GM19324 (cell line): Measurements from ENCODE around the gene ADGRG3.

ENCODE experiments used
- ATAC-seq: cut with Tn5 transposase; IDR thresholded peaks from one replicate; pipeline ENCODE4 v1.9.1; 2021; ENCODE audit warnings: mild to moderate bottlenecking, moderate library complexity; ENCODE audit not compliant: unreplicated experiment, low FRiP score

ADGRG3 gene

DNA sequence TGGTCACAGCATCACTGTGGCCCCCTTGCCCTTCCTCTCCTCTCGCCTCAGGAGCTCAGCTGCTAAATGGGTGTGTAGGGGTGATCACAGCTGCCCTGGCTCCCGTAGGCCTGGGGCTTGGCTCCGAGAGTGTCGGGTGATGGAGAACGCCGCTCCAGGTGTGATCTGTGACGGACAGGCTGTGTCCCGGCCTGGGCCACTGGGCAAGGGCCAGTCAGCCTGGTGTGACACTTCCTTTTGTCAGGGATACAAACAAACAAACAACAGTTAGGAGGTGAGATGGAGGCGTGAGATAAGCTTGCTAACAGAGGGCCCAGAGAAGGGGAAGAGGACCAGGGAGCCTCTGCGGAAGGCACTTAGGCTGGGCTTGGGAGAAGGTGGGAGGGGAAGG lies 37.7 kb upstream of the ADGRG3 start:
- no peak for ATAC-seq

DNA sequence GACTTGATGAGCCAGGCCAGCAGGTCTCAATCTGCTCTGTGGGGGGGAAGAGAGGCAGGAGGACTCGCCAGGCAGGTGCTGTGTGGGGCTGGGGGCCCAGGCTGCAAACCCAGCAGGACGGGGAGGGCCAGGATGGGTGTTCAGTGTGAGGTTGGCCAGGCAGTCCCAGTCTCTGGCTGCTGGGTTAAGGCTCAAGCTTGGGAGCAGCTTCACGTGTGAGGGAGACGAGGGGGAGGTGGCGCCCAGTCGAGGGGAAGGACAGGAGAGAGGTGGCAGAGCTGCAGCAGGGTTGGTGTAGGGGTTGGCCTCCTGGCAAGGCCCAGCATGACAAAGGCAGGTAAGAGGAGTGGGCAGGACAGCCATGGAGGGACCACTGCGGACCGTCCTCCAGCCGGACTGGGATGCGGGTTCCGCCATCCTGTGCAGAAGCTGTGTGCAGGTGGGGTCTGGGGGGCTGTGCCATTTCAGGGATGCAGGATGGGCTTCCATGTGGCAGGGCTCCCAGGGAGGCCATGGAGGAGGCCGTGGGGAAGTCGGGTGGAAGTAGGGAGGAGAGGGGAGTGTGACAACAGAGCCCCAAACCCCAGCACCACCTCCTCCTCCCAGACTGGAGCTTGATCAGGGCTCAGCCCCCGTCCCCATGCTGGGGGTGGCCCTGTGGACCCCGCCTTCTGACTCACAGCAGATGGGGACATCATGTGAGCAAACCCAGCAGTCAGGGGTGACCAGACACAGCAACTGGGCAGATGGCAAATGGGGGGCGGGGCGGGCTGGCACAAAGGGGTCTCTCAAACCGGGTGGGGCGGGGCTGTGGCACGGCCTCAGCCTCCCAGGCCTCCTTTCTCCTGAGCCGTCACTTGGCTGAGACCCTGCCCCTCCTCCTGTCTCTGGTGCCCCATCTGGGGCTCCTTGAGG lies 36.9 kb upstream of the ADGRG3 start:
- ATAC-seq, result no peak

DNA sequence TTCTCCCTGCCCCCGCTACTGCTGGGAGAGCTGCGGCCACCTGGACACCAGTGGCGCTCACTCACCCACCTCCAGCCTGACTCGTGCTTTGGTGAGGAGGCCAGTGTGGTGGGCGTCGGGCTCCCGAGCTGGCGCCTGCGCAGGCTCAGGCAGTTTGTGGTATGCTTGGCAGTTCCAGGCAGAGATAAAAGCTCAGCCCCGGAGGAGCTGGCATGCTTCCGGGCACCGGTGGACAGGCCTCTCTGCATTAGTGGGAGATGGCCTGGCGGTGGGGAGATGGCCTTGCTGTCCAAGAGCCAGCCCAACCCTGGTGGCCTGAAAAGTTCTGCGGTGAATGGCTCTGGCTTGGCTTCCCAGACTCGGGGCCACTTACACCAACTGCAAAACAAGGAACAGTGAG lies 35.5 kb upstream of the ADGRG3 start:
- ATAC-seq, result no peak

DNA sequence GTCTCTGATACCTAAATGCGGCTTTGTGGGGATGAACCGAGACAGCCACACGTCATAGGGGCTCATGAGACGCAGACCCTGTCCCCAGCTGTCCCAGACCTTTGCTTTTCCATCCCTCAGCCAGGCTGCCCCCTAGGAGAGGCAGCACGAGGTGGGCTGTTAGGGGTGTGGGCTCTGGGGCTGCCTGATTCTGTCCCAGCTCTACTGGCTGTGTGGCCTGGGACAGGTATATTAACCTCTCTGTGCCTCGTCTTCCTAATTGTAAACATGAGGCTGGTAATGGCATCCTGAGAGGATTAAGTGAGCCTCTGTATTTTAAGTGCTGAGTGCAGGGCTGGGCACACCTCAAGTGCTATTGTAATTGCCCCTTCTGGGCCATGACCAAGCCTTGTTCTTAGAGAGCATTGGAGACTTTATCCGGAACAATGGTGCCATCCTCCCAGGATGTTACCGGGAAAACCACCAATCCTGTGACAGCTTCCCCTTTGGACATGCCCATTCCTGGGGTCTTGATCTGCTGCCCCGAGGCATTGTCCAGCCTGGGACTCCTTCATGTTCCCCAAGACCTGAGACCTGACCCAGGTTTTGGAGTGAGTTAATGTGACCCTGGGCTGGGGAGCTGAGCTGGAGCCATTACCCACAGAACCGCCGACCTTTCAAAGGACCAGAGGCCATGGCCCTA lies 34.6 kb upstream of the ADGRG3 start:
- no peak for ATAC-seq

DNA sequence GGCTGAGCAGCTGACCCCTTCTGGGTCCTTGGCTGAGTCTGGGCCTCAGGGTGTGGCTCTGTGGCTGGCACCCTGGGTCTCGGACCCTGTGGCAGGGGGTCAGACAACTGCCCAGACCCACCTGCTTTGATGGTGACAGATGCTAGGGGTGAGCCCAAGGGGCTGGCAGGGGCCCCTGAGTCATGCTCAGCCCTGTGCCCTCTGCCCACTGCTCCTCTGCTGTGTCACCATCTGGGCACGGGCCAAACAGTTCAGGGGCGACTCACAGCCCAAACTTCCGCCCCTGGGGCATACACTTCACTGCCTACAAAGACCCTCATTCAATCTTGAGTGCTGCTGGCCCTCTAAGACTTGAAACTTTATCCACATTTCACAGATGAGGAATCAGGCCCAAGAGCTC lies 33.9 kb upstream of the ADGRG3 start:
- no peak for ATAC-seq

DNA sequence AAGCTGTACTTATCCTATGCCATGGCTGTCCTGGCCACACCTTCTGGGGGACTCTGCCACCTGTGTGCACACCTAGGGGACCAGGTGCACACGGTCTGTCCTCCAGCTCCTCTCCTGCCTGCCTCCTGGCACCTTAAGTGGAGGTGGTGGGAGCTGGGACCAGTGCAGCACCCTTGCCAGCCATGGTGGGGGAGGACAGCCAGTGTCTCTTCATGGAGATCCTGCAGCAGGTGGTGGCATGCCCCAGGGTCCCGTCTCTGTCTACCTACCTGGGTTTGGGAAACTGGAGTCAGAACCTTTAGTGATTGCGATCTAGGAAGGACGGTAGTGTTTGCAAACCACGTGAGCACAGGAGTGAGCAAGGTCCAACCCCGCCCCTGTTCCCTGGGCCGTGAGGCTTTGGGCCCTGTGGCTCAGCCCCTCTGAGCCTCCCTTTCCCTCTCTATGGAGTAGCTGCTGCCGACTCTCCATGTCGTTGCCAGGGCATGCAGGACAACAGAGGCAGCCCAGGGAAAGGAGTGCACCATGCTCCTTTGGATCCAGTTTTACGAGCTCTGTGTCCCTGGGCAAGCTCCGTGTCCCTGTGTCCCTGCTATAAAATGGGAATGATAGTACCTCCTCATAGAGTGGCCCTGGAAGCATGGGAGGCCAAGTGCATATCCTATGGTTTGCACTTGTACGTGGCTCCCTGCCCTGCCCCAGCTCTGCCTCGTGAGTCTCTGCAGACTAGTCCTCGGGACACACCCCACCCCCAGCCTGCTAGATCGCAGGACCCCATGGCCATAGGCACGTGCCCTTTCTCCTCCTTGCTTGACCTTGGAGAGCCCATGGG lies 32.6 kb upstream of the ADGRG3 start:
- no peak for ATAC-seq

DNA sequence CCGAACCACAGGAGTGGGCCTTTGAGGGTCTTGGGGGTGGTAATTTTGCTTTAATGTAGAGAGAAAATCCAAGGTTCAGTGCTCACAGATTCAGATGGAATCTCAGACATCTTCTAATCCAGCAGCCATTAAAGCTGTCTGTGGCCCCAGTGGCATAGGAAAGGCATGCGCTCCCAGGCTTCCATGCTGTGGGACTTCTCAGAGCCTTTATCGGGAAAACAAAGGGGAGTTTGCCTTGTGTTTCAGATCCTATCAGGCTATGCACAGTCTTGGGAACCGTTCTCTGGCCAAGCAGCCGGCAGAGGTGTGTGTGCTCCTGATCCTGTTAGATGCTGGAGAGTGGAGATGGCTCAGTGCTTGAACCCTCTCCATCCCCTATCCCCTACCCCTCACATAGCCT lies 31.9 kb upstream of the ADGRG3 start:
- no peak for ATAC-seq

DNA sequence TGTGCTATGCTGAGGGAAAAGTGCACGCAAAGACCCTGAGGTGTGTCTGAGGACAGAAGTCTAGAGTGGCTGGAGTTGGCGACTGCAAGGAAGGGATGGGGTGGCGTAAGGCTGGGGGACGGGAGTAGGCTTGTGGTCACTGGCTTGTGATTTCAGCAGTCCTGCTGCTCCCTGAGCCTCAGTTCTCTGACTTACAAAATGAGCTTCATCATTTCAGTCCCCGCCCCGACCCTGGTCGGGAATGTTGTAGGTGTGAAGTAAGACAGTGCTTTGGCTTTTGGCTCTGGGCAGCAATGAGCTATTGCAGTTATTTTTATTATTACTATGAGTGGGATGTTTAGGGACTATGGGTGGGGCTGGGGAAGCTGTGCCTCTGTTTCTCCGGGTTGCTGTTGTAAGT lies 31.1 kb upstream of the ADGRG3 start:
- no peak for ATAC-seq

DNA sequence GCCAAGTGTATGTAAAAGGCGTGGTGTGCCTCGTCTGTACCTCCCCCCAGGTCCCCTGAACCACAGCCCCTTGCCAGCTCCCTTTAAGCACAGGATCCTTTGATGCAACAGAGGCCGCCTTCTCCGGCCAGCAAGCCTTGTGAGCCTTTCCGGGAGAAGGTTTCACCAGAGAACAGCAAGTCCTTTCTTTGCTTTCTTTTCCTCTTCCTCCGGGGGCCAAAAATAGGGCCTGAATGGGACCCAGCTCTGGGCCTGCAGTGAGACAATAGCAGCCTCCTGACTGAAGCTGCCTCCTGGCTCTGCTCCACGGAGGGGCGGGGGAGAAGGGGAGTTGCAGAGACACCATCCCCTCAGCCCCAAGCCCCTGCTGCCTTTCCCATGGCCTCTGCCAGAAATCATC lies 30.7 kb upstream of the ADGRG3 start:
- no peak for ATAC-seq

DNA sequence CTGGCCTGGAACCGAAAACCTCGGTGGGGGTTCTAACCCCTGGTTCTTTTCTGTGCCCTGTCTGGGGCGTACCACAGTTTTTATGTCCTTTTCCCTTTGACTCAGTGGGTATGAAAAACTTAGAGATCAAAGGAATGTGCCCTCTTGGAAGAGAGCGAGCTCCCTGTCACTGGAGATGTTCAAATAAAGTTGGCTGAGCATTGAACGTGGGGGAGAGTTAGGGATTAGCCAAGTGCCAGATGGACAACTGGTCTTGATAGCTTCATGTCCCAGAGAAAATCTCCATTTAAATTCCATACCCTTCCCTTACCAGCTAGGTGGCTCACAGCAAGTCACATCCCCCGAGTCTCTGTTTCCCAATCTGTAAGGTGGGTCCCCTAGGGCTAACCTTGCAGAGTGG lies 30.1 kb upstream of the ADGRG3 start:
- ATAC-seq, result no peak

DNA sequence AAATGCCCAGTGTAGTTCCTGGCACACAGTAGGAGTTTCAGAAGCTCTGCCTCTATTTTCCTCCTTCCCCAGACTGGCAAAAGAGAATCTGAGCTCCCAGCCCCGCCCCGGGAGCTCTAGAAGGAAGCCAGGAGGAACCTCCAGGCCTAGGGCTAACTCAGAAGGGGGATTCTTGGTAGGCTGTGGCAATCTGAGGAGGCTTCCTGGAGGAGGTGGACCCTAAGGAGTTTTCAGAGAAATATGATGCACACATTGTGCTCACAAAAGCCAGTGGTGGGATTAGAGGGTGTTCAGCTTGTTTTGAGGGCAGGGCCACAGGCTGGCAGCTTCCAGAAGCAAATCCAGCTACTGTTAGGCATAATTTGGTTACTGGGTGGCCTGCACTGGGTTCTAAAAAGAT lies 29.7 kb upstream of the ADGRG3 start:
- no peak for ATAC-seq

DNA sequence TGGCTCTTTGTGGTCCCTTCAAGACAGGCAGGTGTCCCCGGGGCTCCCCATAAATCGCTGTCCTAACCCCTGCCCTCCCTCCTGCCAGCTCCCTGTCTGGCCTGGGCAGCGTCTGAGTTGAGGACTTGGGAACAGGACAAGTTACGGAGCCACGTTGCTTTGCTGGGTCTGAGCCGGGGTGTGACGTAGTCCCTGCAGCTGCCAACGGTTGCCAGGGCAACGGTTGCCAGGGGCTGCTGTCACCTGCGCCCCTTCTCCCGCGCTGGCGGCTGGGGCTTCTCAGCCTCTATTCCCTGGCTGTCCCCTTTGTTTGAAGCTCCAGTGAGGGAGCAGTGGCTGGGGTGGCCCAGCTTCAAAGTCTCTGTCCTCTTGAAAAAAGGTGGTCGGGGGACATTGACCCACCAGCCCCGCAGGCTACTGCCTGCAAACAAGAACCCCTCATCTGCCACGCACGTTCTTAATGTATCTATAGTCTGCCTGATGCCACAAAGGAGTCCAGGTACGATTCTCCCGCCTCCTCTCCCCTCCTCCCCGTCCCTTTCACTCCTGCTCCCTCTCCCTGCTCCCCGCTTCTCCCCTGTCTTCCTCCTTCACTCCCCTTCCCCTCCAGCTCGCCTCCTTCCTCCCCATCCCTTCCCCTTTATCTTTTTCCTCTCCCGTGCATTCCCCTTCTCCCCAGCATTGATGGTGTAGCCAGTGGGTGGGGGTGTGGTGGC lies 28.8 kb upstream of the ADGRG3 start:
- ATAC-seq, result no peak

DNA sequence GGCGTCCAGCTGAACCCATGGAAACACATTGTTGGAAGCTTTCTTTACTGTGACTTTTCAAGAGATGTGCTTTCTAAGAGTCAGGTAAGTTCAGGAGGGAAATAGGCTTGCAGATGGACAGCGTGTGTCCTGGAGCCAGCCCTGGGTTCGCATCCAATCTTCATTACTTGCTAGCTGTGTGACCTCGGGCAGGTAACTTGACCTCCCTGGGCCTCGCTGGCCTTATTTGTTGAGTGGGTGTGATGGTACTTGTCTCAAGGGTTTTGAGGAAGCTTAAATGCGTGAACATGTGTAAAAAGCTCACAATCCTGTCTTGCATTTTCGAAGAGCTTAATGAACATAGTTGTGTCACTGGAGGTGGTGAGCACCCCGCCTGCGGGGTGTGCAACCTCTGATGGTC lies 27.9 kb upstream of the ADGRG3 start:
- ATAC-seq, result no peak

DNA sequence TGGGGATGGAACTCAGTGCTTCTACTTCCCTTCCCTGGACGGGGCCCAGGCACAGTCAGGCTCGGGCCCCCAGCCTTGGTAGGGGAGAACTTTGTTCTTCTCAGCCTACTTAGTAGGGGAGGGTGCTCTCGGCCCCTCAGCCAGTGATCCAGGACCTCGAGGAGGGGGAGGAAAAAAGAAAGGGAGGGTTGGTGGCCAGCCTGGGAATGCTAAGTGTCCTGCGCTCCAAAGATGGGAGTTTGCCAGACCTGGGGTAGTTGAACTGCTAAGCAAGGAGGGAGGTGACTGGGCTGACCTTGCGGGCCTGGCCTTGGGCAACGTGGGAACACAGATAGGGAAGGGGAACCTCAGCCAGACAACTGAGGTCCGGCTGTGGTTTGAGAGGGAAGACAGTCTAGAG lies 27.5 kb upstream of the ADGRG3 start:
- no peak for ATAC-seq

DNA sequence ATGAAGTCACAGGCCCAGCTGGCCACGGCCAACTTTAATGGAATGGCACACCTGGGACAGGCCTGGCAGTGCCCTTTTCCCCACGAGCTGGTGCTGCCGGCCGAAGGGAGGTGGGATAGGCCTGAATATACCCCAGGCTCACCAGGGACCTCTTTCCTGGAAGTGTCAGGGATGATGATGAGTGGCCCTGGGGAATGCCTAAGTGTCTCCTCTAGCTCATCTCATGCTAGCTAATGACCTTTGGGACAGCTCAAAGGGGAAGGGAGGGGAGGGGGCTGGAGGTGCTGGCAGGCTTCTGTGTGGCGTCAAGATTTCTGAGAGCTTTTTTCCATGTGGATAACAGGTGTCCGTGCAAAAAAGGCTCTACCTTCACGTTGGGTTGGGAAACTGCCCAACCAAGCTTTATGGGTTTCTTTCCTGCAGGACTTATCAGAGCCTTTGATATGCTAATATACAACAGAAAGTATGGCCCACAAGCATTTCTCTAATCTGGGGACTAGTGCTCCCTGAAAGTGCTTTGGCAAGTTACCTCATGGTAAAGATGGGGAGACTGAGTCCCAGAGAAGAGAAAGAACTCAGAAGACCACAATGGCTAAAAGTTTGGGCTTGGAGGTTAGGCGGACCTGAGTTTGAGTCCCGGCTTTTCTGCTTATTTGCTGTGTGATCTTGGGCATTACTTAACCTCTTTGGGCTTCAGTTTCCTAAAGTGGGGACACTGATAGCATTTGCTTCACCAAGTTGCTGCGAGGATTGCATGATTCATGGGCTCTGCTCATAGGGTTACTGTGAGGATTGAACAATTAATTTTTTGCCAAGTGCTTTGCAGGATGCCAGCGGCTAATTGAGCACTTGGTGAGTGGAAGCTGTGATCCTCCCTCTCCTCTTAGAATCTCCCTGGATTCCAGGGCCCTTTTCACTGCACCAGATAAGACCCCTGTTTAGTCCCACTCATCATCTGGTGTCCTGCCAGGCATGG lies 25.7 kb upstream of the ADGRG3 start:
- no peak for ATAC-seq

DNA sequence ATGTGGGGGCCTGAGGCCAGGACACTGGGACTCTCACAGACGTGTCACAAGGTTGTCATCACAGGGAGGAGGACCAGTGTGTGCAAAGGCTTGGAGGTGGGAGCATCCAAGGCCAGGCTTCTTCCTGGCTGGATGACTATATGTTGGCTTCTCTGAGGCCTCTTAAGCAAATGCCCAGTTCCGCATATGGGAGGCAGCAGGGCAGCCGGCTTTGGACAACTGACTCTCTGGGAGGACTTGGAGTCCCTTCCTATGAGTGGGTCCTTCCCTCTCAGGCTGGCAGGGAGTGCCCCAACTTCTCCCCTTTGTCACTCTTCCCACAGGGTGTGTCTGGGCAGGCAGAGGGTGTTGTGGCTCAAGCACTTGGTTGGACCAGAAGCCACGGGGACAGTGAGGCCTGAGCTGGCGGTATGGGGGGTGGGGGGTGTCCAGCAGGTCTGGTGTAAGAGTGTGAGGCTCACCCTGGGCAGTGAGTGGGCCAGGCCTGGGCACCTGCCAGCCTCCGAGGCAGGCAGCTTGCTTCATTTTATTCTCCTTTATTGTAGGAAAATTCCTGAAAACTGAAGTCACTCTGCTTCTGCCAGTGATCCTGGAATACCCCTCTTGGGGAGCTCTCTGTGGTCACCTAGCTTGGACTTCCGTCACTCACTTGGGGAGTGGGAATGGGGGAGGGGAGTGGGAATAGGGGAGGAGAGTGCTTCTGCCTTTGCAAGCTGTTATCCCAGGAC lies 24.8 kb upstream of the ADGRG3 start:
- no peak for ATAC-seq

DNA sequence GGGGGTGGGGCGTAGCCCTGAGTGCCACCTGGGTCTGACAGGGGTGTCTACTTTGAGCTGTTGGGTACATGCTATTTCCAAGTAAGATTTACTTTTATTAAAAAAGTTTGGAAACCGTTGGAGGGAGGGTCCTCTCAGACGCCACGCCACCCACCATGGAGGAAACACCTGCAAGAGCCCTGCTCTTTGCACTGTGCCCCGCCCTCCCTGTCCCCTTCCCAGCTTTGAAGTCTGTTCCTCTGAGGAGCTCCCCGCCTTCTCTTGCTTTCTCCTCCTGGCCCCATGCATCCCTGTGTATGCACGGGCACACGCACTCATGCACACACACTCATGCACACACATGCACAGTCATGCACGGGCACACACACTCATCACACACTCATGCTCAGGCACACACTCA lies 24.2 kb upstream of the ADGRG3 start:
- ATAC-seq, result no peak

DNA sequence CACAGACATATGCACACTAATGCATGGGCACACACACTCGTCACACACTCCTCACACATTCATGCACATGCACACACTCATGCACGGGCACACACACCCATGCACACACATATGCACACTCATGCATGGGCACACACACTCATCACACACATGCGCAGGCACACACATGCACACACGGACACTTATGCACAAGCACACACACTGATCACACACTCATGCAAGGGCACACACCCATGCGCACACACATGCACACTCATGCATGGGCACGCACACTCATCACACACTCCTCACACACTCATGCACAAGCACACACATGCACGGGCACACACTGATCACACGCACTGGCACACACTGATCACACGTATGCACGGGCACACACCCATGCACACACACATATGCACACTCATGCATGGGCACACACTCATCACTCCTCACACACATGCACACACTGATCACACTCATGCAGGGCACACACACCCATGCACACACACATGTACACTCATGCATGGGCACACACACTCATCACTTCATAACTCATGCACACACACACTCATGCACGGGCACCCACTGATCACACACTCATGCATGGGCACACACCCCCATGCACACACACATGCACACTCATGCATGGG lies 23.6 kb upstream of the ADGRG3 start:
- no peak for ATAC-seq
